AG09309 (cell line): ENCODE data around the gene PLCG2.

ENCODE experiments used
- DNase-seq: peaks from one replicate; pipeline ENCODE4 v3.0.0-alpha.2; 2010; ENCODE audit warnings: low read depth
- H3K4me3 ChIP-seq: 2 replicates; pipeline ENCODE4 v1.5.1; 2011; ENCODE audit warnings: mild to moderate bottlenecking, low read depth, low read length, moderate library complexity; ENCODE audit not compliant: control insufficient read depth
- TF ChIP-seq, protein P1 (sequence below): IDR thresholded peaks from 2 replicates; pipeline ENCODE4 v1.5.1; 2011; ENCODE audit warnings: mild to moderate bottlenecking, low read depth, low read length, inconsistent platforms; ENCODE audit not compliant: insufficient read depth, control insufficient read depth; ENCODE audit errors: missing control alignments

PLCG2 gene

DNA sequence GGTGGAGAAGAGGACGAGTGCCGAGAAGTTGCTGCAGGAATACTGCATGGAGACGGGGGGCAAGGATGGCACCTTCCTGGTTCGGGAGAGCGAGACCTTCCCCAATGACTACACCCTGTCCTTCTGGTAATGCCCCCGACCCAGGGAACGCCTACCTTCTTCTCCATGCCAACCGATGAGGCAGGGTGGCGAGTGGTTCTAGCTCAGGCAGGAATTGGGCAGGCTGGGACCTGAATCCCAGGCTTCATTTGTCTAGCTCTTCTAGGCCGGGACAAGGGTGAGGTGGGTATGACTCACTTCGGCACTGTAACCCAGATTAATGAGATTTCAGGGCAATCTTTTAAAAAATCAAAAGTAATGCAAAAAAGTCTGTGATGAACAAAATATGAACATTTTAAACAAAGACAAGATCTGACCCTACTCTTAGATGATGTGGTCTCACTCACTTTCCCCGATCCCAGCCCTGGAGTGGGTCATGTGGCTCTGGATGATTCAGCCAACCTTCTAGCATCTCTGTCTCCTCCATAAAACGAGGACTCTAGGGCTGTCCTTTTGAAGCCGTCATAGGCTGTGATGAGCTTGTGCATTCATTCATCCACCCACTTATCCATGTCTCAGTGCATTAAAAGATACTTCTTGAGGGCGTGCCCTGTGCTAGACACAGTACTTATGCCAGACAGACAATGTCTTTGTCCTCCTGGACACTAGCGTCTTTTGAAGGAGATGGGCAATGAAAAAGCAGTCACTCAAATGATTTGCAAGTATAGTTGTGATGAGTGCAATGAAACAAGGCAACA is 129.6 kb downstream of the PLCG2 start:
- TF ChIP-seq, protein P1, sequence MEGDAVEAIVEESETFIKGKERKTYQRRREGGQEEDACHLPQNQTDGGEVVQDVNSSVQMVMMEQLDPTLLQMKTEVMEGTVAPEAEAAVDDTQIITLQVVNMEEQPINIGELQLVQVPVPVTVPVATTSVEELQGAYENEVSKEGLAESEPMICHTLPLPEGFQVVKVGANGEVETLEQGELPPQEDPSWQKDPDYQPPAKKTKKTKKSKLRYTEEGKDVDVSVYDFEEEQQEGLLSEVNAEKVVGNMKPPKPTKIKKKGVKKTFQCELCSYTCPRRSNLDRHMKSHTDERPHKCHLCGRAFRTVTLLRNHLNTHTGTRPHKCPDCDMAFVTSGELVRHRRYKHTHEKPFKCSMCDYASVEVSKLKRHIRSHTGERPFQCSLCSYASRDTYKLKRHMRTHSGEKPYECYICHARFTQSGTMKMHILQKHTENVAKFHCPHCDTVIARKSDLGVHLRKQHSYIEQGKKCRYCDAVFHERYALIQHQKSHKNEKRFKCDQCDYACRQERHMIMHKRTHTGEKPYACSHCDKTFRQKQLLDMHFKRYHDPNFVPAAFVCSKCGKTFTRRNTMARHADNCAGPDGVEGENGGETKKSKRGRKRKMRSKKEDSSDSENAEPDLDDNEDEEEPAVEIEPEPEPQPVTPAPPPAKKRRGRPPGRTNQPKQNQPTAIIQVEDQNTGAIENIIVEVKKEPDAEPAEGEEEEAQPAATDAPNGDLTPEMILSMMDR: no peak

DNA sequence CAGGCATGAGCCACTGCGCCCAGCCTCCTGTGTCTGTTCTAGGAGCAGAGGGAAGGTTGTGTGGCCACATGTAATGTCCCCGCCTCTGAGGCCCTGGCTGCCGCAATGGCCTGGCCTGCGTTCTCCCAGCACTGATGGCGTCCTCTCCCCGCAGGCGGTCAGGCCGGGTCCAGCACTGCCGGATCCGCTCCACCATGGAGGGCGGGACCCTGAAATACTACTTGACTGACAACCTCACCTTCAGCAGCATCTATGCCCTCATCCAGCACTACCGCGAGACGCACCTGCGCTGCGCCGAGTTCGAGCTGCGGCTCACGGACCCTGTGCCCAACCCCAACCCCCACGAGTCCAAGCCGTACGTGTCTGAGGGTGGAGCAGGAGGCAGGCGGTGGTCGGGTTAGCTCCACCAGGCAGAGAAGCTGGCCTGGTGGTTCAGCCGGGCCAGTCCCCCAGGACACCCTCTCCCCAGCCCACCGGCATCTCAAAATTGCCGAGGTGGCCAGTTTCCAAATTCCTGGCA is 131.3 kb downstream of the PLCG2 start:
- no peak overlapping the region for H3K4me3 ChIP-seq
- DNase-seq: no peak
- TF ChIP-seq, protein P1: no peak

More for the DNA sequence above, 129.6 kb downstream of the PLCG2 start:
- no peak for DNase-seq
- H3K4me3 ChIP-seq: no peak overlapping the region

DNA sequence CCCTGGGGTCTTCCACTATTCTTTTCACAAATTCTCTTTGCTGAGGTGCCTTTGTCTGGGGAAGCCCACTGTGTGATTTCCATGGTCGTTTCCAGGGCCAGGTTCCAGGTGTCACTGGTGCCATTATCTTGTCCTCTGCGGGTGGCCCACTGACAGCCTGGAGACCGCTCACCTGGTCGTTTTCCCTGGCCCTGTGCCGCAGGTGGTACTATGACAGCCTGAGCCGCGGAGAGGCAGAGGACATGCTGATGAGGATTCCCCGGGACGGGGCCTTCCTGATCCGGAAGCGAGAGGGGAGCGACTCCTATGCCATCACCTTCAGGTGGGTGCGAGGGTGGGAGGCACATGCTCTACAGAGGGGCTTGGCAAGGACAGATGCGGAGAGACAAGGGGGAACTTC is 133.3 kb downstream of the PLCG2 start:
- no peak for DNase-seq
- no peak overlapping the region for H3K4me3 ChIP-seq
- TF ChIP-seq, protein P1: no peak

DNA sequence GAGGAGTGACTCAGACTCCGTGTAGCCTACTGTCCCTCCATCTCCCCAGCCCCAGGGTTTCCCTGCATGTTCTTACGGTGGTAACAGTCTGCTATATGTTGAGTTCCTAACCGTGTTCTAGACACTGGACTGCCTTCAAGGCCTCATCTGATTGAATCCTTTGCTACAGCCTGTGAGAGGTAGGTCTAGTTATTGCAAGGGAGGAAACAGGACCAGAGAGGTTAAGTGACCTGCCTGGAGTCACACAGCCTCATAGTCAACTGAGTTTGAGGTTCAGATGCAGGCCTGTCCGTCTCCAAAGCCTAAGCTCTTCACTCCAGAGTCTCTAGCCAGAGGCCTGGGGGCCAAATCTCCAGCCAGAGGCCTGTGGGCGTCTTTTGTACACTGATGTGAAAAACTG is 134.1 kb downstream of the PLCG2 start:
- no peak for DNase-seq
- TF ChIP-seq, protein P1: no peak
- H3K4me3 ChIP-seq: no peak overlapping the region

DNA sequence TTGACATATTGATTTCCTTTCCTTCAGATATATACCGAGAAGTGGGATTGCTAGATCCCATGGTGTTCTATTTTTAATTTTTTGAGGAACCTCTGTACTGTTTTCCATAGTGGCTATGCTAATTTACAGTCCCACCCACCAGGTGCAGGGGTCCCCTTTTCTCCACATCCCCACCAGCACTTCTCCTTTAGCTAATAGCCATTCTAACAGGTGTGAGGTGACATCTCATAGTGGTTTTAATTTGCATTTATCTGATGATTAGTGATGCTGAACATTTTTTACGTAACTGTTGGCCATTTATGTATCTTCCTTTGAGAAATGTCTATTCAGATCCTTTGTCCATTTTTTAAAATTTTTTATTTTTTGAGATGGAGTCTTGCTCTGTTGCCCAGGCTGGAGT is 138.3 kb downstream of the PLCG2 start:
- DNase-seq: no peak
- TF ChIP-seq, protein P1: no peak
- H3K4me3 ChIP-seq: no peak overlapping the region

DNA sequence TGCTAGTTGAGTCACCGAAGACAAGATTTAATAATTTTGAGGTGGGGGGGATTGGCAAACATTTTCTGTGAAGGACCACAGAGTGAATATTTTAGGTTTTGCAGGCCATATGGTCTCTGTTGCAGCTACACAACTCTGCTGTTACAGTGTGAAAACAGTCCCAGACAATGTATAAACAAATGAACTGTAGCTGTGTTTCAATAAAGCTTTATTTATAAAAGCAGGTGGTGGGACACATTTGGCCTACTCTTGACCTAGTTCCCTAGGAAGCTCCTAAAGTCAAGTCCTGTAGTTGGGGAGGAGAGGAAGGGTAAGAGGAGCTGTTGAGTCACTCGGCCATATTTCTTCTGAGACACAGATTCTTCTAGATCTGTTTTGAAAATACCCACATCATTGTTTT is 139.8 kb downstream of the PLCG2 start:
- DNase-seq: no peak
- TF ChIP-seq, protein P1: no peak

More for the DNA sequence above, 139.8 kb downstream of the PLCG2 start:
- H3K4me3 ChIP-seq: no peak overlapping the region
